Nephron progenitor cell (in vitro differentiated cells): ENCODE data around the gene OTOGL.

ENCODE experiments used
- DNase-seq: peaks from one replicate; pipeline ENCODE4 v3.0.0; 2021
- H3K27ac Mint-ChIP-seq: 2 replicates; pipeline ENCODE4 v1.8.0; 2021; ENCODE audit warnings: mild to moderate bottlenecking, moderate library complexity, mixed read lengths
- H3K27me3 Mint-ChIP-seq: 2 replicates; pipeline ENCODE4 v1.8.0; 2021; ENCODE audit warnings: mild to moderate bottlenecking, low read depth, mixed read lengths; ENCODE audit not compliant: poor library complexity
- H3K36me3 Mint-ChIP-seq: 2 replicates; pipeline ENCODE4 v1.8.0; 2021; ENCODE audit warnings: low read depth, mixed read lengths
- H3K4me1 Mint-ChIP-seq: 2 replicates; pipeline ENCODE4 v1.8.0; 2021; ENCODE audit warnings: mixed read lengths
- H3K4me3 Mint-ChIP-seq: 2 replicates; pipeline ENCODE4 v1.8.0; 2021; ENCODE audit warnings: mild to moderate bottlenecking, moderate library complexity, mixed read lengths
- H3K9me3 Mint-ChIP-seq: 2 replicates; pipeline ENCODE4 v1.8.0; 2021; ENCODE audit warnings: mild to moderate bottlenecking, moderate library complexity, mixed read lengths
- CTCF ChIP-seq: fragments of 200-600 bp; sonication (generic); IDR thresholded peaks from 2 replicates; pipeline ENCODE4 v1.5.0; 2021; ENCODE audit warnings: antibody characterized with exemption

The OTOGL gene

GRCh38 chr12:80099259-80099658 lies at the start of gene OTOGL:
Gene OTOGL, plus strand, starts transcription at chr12:80099537. Its CDS starts 109,895 bp downstream, at chr12:80209432.
- Mint-ChIP-seq H3K27ac (peak within 1 kb of the TSS; percentile 90), H3K4me3 (no peak within 1 kb of the TSS), H3K4me1 (no peaks in the 10 kb centered on the region), H3K27me3 (peaks cover 3% of the 10 kb centered on the region), H3K9me3 (no peaks in the 10 kb centered on the region), H3K36me3 (no peaks in the 10 kb centered on the region)
- no peak for DNase-seq
- no peak for TF ChIP-seq CTCF

- no peaks in the 10 kb centered on the region for H3K27me3 Mint-ChIP-seq
Observed at GRCh38 chr12:80050236-80050635, 49.1 kb upstream of the OTOGL start.

GRCh38 chr12:80053051-80053790 lies 46.1 kb upstream of the OTOGL start:
- no peak for DNase-seq
- H3K36me3 Mint-ChIP-seq = no peaks in the 10 kb centered on the region
- no peaks in the 10 kb centered on the region for H3K4me1 Mint-ChIP-seq
- H3K27me3 Mint-ChIP-seq = no peaks in the 10 kb centered on the region
- no peaks in the 10 kb centered on the region for H3K9me3 Mint-ChIP-seq
- H3K4me3 Mint-ChIP-seq = no peak overlapping the region
- no peak overlapping the region for H3K27ac Mint-ChIP-seq
- TF ChIP-seq CTCF = no peak

More at GRCh38 chr12:80050236-80050635, 49.1 kb upstream of the OTOGL start:
- H3K27ac Mint-ChIP-seq = no peak overlapping the region
- no peak for TF ChIP-seq CTCF
- no peaks in the 10 kb centered on the region for H3K36me3 Mint-ChIP-seq
- H3K4me1 Mint-ChIP-seq = no peaks in the 10 kb centered on the region
- H3K9me3 Mint-ChIP-seq = no peaks in the 10 kb centered on the region
- no peak for DNase-seq
- no peak overlapping the region for H3K4me3 Mint-ChIP-seq

GRCh38 chr12:80056232-80056631 lies 43.1 kb upstream of the OTOGL start:
- no peak for DNase-seq
- Mint-ChIP-seq H3K36me3 (no peaks in the 10 kb centered on the region), H3K27me3 (no peaks in the 10 kb centered on the region), H3K27ac (no peak overlapping the region), H3K9me3 (no peaks in the 10 kb centered on the region), H3K4me3 (no peak overlapping the region), H3K4me1 (no peaks in the 10 kb centered on the region)
- TF ChIP-seq CTCF = no peak

DNA sequence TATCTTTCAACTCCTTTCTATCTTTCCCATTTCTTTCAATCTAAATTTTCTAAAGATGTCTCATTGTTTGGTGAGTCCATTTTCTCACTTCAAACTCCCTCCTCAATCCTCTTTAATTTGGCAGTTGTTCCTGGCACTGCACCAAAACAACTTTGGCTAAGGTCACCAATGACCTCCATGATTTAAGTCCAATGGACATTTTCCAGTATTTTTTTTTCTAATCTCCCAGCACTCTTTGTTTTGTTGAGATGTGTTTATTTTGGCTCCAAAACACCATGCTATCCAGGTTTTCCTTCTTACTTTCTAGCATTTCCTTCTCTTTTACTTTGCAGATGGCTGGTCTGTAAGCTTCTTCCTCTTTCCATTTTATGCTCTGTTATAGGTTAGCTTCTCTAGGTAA lies 42.5 kb upstream of the OTOGL start:
- Mint-ChIP-seq H3K9me3 (no peaks in the 10 kb centered on the region), H3K36me3 (no peaks in the 10 kb centered on the region), H3K27ac (no peak overlapping the region), H3K4me1 (no peaks in the 10 kb centered on the region), H3K4me3 (no peak overlapping the region), H3K27me3 (no peaks in the 10 kb centered on the region)
- DNase-seq = no peak
- no peak for TF ChIP-seq CTCF

DNA sequence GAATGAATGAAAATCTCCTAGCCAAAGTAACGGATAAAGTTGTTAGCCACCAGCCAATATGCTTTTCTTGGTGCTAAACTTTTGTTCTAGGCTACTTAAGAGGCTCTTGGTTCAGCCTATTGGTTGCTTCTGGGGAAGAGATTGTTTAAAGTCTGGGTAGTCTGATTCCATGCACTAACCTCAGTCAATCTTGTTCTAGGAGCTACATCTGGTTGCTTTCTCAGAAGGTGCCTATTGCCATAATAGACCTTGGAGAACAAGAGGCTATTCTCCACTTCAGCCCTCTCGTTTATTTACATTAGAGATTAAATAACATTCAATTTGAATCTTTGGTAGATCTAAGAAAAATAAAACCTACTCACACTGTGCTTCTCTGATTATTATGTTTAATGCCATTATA lies 40.8 kb upstream of the OTOGL start:
- Mint-ChIP-seq H3K4me3 (no peak overlapping the region), H3K27me3 (no peaks in the 10 kb centered on the region), H3K4me1 (no peaks in the 10 kb centered on the region), H3K27ac (no peak overlapping the region), H3K9me3 (no peaks in the 10 kb centered on the region), H3K36me3 (no peaks in the 10 kb centered on the region)
- TF ChIP-seq CTCF = no peak
- no peak for DNase-seq
